KMS-11 (cell line): ENCODE measurements around the gene TCHH.

Experiments used
- H2AFZ ChIP-seq: fragments of 200-600 bp; sonication (generic); 2 replicates; pipeline ENCODE4 v1.6.1; 2016; ENCODE audit warnings: antibody characterized with exemption, mixed run types, low read depth
- H3K27ac ChIP-seq: fragments of 200-600 bp; sonication (generic); 2 replicates; pipeline ENCODE4 v1.6.1; 2016; ENCODE audit warnings: mild to moderate bottlenecking, mixed run types
- H3K27me3 ChIP-seq: fragments of 200-600 bp; sonication (generic); 2 replicates; pipeline ENCODE4 v1.6.1; 2017; ENCODE audit warnings: mild to moderate bottlenecking, low read depth, mixed run types, moderate library complexity; ENCODE audit not compliant: insufficient read depth
- H3K36me3 ChIP-seq: fragments of 200-600 bp; sonication (generic); 2 replicates; pipeline ENCODE4 v1.6.1; 2017; ENCODE audit warnings: mild to moderate bottlenecking, mixed run types; ENCODE audit not compliant: insufficient read depth
- H3K4me1 ChIP-seq: fragments of 200-600 bp; sonication (generic); 2 replicates; pipeline ENCODE4 v1.6.1; 2016; ENCODE audit warnings: mild to moderate bottlenecking, low read depth, mixed run types; ENCODE audit not compliant: poor library complexity, severe bottlenecking
- H3K4me2 ChIP-seq: fragments of 200-600 bp; sonication (generic); 2 replicates; pipeline ENCODE4 v1.7.0; 2016; ENCODE audit warnings: mild to moderate bottlenecking, mixed run types
- H3K4me3 ChIP-seq: fragments of 200-600 bp; sonication (generic); IDR thresholded peaks from 2 replicates; pipeline ENCODE4 v1.6.1; 2017; ENCODE audit warnings: low read depth, low read length, mixed read lengths; ENCODE audit not compliant: insufficient read depth
- H3K79me2 ChIP-seq: fragments of 200-600 bp; sonication (generic); 2 replicates; pipeline ENCODE4 v1.6.1; 2016; ENCODE audit warnings: low read depth, mixed run types; ENCODE audit not compliant: insufficient read depth
- H3K9ac ChIP-seq: fragments of 200-600 bp; sonication (generic); 2 replicates; pipeline ENCODE4 v1.6.1; 2016; ENCODE audit warnings: mild to moderate bottlenecking, mixed run types
- H4K20me1 ChIP-seq: fragments of 200-600 bp; sonication (generic); 2 replicates; pipeline ENCODE4 v1.6.1; 2016; ENCODE audit warnings: mild to moderate bottlenecking, mixed run types; ENCODE audit not compliant: insufficient read depth
- CTCF ChIP-seq: fragments of 200-600 bp; sonication (generic); conservative IDR thresholded peaks from 2 replicates; pipeline ENCODE4 v1.6.1; 2017; ENCODE audit warnings: low read depth, mild to moderate bottlenecking, antibody characterized with exemption, low read length, moderate library complexity, mixed read lengths

TCHH gene

DNA sequence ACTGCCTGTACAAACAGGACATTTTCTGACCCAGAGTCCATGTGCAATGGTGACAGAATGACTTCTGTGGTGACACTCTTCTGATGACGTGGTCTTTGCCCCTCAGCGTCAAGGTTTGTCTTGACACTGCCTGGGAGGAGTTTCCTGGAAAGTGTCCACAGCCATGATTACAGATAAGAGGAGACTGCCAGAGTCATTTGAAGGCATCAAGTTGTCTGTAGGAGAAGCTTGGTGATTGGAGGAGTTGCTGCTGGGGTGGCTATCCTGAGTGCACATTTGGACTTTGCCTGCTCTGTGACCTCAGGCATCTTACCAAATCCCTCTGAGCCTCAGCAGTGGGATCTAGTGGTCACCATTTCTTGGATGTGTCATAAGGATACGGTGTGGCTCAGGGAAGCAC lies 44.1 kb downstream of the TCHH start:
- Histone ChIP-seq H3K4me2 (no peak overlapping the region), H4K20me1 (no peaks in the 10 kb centered on the region)
- no peak for TF ChIP-seq CTCF

DNA sequence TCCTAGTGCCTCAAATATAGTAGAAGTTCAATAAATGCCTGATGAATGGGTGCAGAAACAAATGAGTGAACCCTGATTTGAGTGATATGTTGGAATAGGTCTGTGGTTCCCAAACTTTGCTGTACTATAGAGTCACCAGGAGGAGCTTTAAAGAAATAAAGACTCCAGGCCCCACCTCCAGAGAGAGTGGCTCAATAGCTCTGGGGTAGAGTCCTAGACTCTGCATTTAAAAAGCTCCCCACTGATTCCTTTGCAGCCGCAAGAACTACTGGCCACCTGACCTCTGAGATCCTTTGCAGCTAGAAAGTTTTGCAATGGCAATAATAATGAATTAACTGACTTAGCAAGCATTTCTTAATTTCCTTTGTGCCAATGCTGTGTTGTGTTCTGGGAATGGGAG lies 47.3 kb downstream of the TCHH start:
- H3K4me2 ChIP-seq = no peak overlapping the region
- H3K27ac ChIP-seq = no peak overlapping the region
- H3K27me3 ChIP-seq = no peaks in the 10 kb centered on the region
- no peak overlapping the region for H3K4me3 ChIP-seq
- H4K20me1 ChIP-seq = no peaks in the 10 kb centered on the region
- no peak overlapping the region for H3K9ac ChIP-seq
- no peaks in the 10 kb centered on the region for H3K79me2 ChIP-seq
- H3K4me1 ChIP-seq = no peaks in the 10 kb centered on the region
- TF ChIP-seq CTCF = no peak
- H3K36me3 ChIP-seq = no peaks in the 10 kb centered on the region
- no peak overlapping the region for H2AFZ ChIP-seq

More for the DNA sequence above, 44.1 kb downstream of the TCHH start:
- Histone ChIP-seq H3K9ac (no peak overlapping the region), H3K27ac (no peak overlapping the region), H3K4me1 (no peaks in the 10 kb centered on the region), H2AFZ (no peak overlapping the region), H3K36me3 (no peaks in the 10 kb centered on the region), H3K4me3 (no peak overlapping the region), H3K79me2 (no peaks in the 10 kb centered on the region), H3K27me3 (no peaks in the 10 kb centered on the region)

- H3K27ac ChIP-seq = no peak overlapping the region
- no peak overlapping the region for H3K4me2 ChIP-seq
- no peak overlapping the region for H3K4me3 ChIP-seq
- H3K27me3 ChIP-seq = no peaks in the 10 kb centered on the region
- H3K9ac ChIP-seq = no peak overlapping the region
- no peaks in the 10 kb centered on the region for H3K4me1 ChIP-seq
- no peaks in the 10 kb centered on the region for H3K79me2 ChIP-seq
- no peak for TF ChIP-seq CTCF
- no peaks in the 10 kb centered on the region for H3K36me3 ChIP-seq
- H4K20me1 ChIP-seq = no peaks in the 10 kb centered on the region
- H2AFZ ChIP-seq = no peak overlapping the region
These were observed 48.1 kb downstream of the TCHH start for GRCh38 chr1:152067150-152067549.

- Histone ChIP-seq H4K20me1 (no peaks in the 10 kb centered on the region), H3K36me3 (no peaks in the 10 kb centered on the region), H3K9ac (no peak overlapping the region), H3K27ac (no peak overlapping the region), H3K4me3 (no peak overlapping the region), H3K4me2 (no peak overlapping the region), H3K79me2 (no peaks in the 10 kb centered on the region), H3K4me1 (no peaks in the 10 kb centered on the region), H3K27me3 (no peaks in the 10 kb centered on the region), H2AFZ (no peak overlapping the region)
- no peak for TF ChIP-seq CTCF
These were observed 53.3 kb downstream of the TCHH start for GRCh38 chr1:152061952-152062351.
